Measurements from ENCODE around the gene CACNA1D. TPM values are rescaled to one million over a fixed set of nuclear protein-coding genes. Genes with fewer than 3 reads are reported as not detected.

Gene CACNA1D
- polyA plus RNA-seq, 4 donors, result 2.2 to 133 (median 6.2) TPM

- Histone ChIP-seq H3K4me3 (ENCODE audit: low read depth in 1 of 3, low read length in 3 of 3) (no peak overlapping the region), H3K27ac (ENCODE audit: low read depth in 1 of 3, low read length in 2 of 3) (no peak overlapping the region), H3K4me1 (ENCODE audit: control insufficient read depth in 3 of 3, insufficient read depth in 2 of 3, low read depth in 1 of 3, low read length in 2 of 3) (peaks cover 0 to 11% (median 0%) of the 10 kb centered on the region in 3 donors), H3K36me3 (ENCODE audit: control insufficient read depth in 3 of 3, insufficient read depth in 2 of 3, low read depth in 1 of 3, low read length in 3 of 3) (peaks cover 0 to 79% (median 3%) of the 10 kb centered on the region in 3 donors), H3K9me3 (ENCODE audit: control insufficient read depth in 2 of 2, insufficient read depth in 1 of 2, low read depth in 1 of 2, low read length in 1 of 2) (no peaks in the 10 kb centered on the region), H3K27me3 (ENCODE audit: control insufficient read depth in 3 of 3, insufficient read depth in 3 of 3, low read length in 3 of 3) (no peaks in the 10 kb centered on the region)
- FAIRE-seq (no peak), DNase-seq (no peak)
- 79 to 81% (median 81%) methylated on average over 21 of the region's 21 CpGs for WGBS, 3 donors
Measured at GRCh38 chr3:53820756-53821580, 326.6 kb downstream of the CACNA1D start.

GRCh38 chr3:53821631-53822121, 327.3 kb downstream of the CACNA1D start:
- peaks cover 0 to 76% (median 3%) of the 10 kb centered on the region in 3 donors for H3K36me3 ChIP-seq (ENCODE audit: control insufficient read depth in 3 of 3, insufficient read depth in 2 of 3, low read depth in 1 of 3, low read length in 3 of 3)
- no peaks in the 10 kb centered on the region for H3K9me3 ChIP-seq (ENCODE audit: control insufficient read depth in 2 of 2, insufficient read depth in 1 of 2, low read depth in 1 of 2, low read length in 1 of 2)
- no peak overlapping the region for H3K4me3 ChIP-seq (ENCODE audit: low read depth in 1 of 3, low read length in 3 of 3)
- no peak overlapping the region for H3K27ac ChIP-seq (ENCODE audit: low read depth in 1 of 3, low read length in 2 of 3)
- 35 to 52% (median 41%) methylated on average over 5 of the region's 5 CpGs for WGBS, 3 donors
- FAIRE-seq (no peak), DNase-seq (peak in 1 of 2 donors; percentile 33)
- H3K4me1 ChIP-seq (ENCODE audit: control insufficient read depth in 3 of 3, insufficient read depth in 2 of 3, low read depth in 1 of 3, low read length in 2 of 3), result peaks cover 0 to 11% (median 0%) of the 10 kb centered on the region in 3 donors
- H3K27me3 ChIP-seq (ENCODE audit: control insufficient read depth in 3 of 3, insufficient read depth in 3 of 3, low read length in 3 of 3), result no peaks in the 10 kb centered on the region

- Histone ChIP-seq H3K27ac (ENCODE audit: low read depth in 1 of 3, low read length in 2 of 3) (no peak overlapping the region), H3K9me3 (ENCODE audit: control insufficient read depth in 2 of 2, insufficient read depth in 1 of 2, low read depth in 1 of 2, low read length in 1 of 2) (no peaks in the 10 kb centered on the region), H3K36me3 (ENCODE audit: control insufficient read depth in 3 of 3, insufficient read depth in 2 of 3, low read depth in 1 of 3, low read length in 3 of 3) (peaks cover 0 to 74% (median 3%) of the 10 kb centered on the region in 3 donors), H3K4me1 (ENCODE audit: control insufficient read depth in 3 of 3, insufficient read depth in 2 of 3, low read depth in 1 of 3, low read length in 2 of 3) (peaks cover 0 to 11% (median 0%) of the 10 kb centered on the region in 3 donors), H3K27me3 (ENCODE audit: control insufficient read depth in 3 of 3, insufficient read depth in 3 of 3, low read length in 3 of 3) (no peaks in the 10 kb centered on the region), H3K4me3 (ENCODE audit: low read depth in 1 of 3, low read length in 3 of 3) (no peak overlapping the region)
- FAIRE-seq (no peak), DNase-seq (no peak)
- WGBS, 3 donors, result 77 to 89% (median 82%) methylated on average over 14 of the region's 14 CpGs
Measured at GRCh38 chr3:53822331-53822741, 327.9 kb downstream of the CACNA1D start.

- DNase-seq (no peak), FAIRE-seq (no peak)
- H3K27me3 ChIP-seq (ENCODE audit: control insufficient read depth in 3 of 3, insufficient read depth in 3 of 3, low read length in 3 of 3), result no peaks in the 10 kb centered on the region
- H3K27ac ChIP-seq (ENCODE audit: low read depth in 1 of 3, low read length in 2 of 3), result no peak overlapping the region
- H3K9me3 ChIP-seq (ENCODE audit: control insufficient read depth in 2 of 2, insufficient read depth in 1 of 2, low read depth in 1 of 2, low read length in 1 of 2), result no peaks in the 10 kb centered on the region
- peaks cover 0 to 8% (median 0%) of the 10 kb centered on the region in 3 donors for H3K4me1 ChIP-seq (ENCODE audit: control insufficient read depth in 3 of 3, insufficient read depth in 2 of 3, low read depth in 1 of 3, low read length in 2 of 3)
- H3K4me3 ChIP-seq (ENCODE audit: low read depth in 1 of 3, low read length in 3 of 3), result no peak overlapping the region
- H3K36me3 ChIP-seq (ENCODE audit: control insufficient read depth in 3 of 3, insufficient read depth in 2 of 3, low read depth in 1 of 3, low read length in 3 of 3), result peaks cover 0 to 65% (median 3%) of the 10 kb centered on the region in 3 donors
- WGBS, 3 donors, result 96 to 97% (median 96%) methylated on average over 62 to 67 of the region's 67 CpGs
Measured at GRCh38 chr3:53823026-53823955, 328.9 kb downstream of the CACNA1D start.

GRCh38 chr3:53823956-53824657, 329.7 kb downstream of the CACNA1D start:
- Histone ChIP-seq H3K4me3 (ENCODE audit: low read depth in 1 of 3, low read length in 3 of 3) (no peak overlapping the region), H3K27me3 (ENCODE audit: control insufficient read depth in 3 of 3, insufficient read depth in 3 of 3, low read length in 3 of 3) (no peaks in the 10 kb centered on the region), H3K36me3 (ENCODE audit: control insufficient read depth in 3 of 3, insufficient read depth in 2 of 3, low read depth in 1 of 3, low read length in 3 of 3) (peaks cover 0 to 57% (median 0%) of the 10 kb centered on the region in 3 donors), H3K27ac (ENCODE audit: low read depth in 1 of 3, low read length in 2 of 3) (no peak overlapping the region), H3K4me1 (ENCODE audit: control insufficient read depth in 3 of 3, insufficient read depth in 2 of 3, low read depth in 1 of 3, low read length in 2 of 3) (peaks cover 0 to 6% (median 0%) of the 10 kb centered on the region in 3 donors), H3K9me3 (ENCODE audit: control insufficient read depth in 2 of 2, insufficient read depth in 1 of 2, low read depth in 1 of 2, low read length in 1 of 2) (no peaks in the 10 kb centered on the region)
- WGBS, 3 donors, result 62 to 71% (median 66%) methylated on average over 10 of the region's 10 CpGs
- FAIRE-seq (no peak), DNase-seq (peak in 1 of 2 donors; percentile 30)

- DNase-seq (no peak), FAIRE-seq (no peak)
- H3K36me3 ChIP-seq (ENCODE audit: control insufficient read depth in 3 of 3, insufficient read depth in 2 of 3, low read depth in 1 of 3, low read length in 3 of 3), result peaks cover 0 to 50% (median 0%) of the 10 kb centered on the region in 3 donors
- 81 to 92% (median 82%) methylated on average over 4 of the region's 4 CpGs for WGBS, 3 donors
- no peaks in the 10 kb centered on the region for H3K9me3 ChIP-seq (ENCODE audit: control insufficient read depth in 2 of 2, insufficient read depth in 1 of 2, low read depth in 1 of 2, low read length in 1 of 2)
- H3K4me1 ChIP-seq (ENCODE audit: control insufficient read depth in 3 of 3, insufficient read depth in 2 of 3, low read depth in 1 of 3, low read length in 2 of 3), result peaks cover 0 to 9% (median 0%) of the 10 kb centered on the region in 3 donors
- H3K4me3 ChIP-seq (ENCODE audit: low read depth in 1 of 3, low read length in 3 of 3), result no peak overlapping the region
- peak overlapping the region in 1 of 3 donors; percentile 4 for H3K27ac ChIP-seq (ENCODE audit: low read depth in 1 of 3, low read length in 2 of 3)
- no peaks in the 10 kb centered on the region for H3K27me3 ChIP-seq (ENCODE audit: control insufficient read depth in 3 of 3, insufficient read depth in 3 of 3, low read length in 3 of 3)
Measured at GRCh38 chr3:53824795-53825194, 330.4 kb downstream of the CACNA1D start.

- Histone ChIP-seq H3K9me3 (ENCODE audit: control insufficient read depth in 2 of 2, insufficient read depth in 1 of 2, low read depth in 1 of 2, low read length in 1 of 2) (no peaks in the 10 kb centered on the region), H3K4me3 (ENCODE audit: low read depth in 1 of 3, low read length in 3 of 3) (no peak overlapping the region), H3K27me3 (ENCODE audit: control insufficient read depth in 3 of 3, insufficient read depth in 3 of 3, low read length in 3 of 3) (no peaks in the 10 kb centered on the region), H3K36me3 (ENCODE audit: control insufficient read depth in 3 of 3, insufficient read depth in 2 of 3, low read depth in 1 of 3, low read length in 3 of 3) (peaks cover 0 to 42% (median 0%) of the 10 kb centered on the region in 3 donors), H3K27ac (ENCODE audit: low read depth in 1 of 3, low read length in 2 of 3) (no peak overlapping the region), H3K4me1 (ENCODE audit: control insufficient read depth in 3 of 3, insufficient read depth in 2 of 3, low read depth in 1 of 3, low read length in 2 of 3) (peaks cover 0 to 9% (median 0%) of the 10 kb centered on the region in 3 donors)
- DNase-seq (no peak), FAIRE-seq (no peak)
- 25 to 54% (median 30%) methylated on average over 1 of the region's 1 CpG for WGBS, 3 donors
Measured at GRCh38 chr3:53826048-53826447, 331.6 kb downstream of the CACNA1D start.
